ENCODE data around the gene ARVCF. TPM values are rescaled to one million over a fixed set of nuclear protein-coding genes. Genes with fewer than 3 reads are reported as not detected.
A peak's percentile ranks its signal among the peaks of the same experiment; 100 is the strongest.

Gene ARVCF
- total RNA-seq, 1 experiment from 2014 or later: 11.1 TPM

DNA sequence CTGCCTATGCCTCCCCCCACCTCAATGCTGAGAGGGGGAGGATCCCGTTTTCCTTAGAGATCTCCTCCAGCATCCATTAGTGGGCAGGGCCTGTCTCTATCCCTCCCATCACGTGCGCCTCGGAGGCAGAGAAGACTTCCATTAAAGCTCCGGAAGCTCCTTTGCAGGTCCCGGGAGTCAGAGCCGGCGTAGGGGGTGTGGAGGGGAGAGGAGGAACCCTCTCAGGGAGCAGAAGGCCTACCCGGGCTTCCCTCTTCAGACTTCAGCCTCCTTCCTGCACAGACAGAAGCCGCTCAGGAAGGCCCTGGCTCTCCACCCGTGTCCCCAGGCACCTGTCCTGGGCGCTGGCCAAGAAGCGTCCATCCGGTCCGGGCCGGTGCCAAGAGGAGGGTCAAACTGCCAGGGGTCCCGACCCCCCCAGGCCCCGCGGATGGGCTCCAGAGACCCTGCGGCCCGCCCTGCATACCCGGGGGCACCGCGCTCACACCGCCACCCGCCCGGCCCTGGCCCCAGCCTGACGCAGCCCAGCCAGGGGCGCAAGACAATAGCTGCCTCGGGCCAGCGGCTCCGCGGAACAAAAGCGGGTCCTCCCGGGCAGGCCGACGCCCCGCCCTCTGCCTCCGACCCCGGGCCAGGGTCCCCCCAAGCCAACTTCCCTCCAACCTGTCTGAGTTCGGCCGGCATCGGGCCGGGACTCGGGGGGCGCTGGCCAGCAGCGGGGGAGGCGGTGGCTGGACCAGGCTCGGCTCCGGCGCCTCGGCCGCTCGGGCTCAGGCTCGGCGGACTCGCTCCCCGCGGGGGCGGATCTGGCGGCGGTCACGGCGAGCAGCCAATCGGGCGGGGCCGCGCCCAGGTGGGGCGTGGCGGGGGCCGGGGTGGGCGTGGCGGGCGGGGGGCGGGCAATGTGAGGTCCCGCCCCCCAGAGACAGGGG is 29.9 kb downstream of the ARVCF start:
- no peaks in the 10 kb centered on the region for H3K36me3 ChIP-seq (ENCODE audit: insufficient read depth, low read length, poor library complexity, severe bottlenecking)
- DNase-seq (ENCODE audit: low spot score): peak; percentile 94
- peak overlapping the region; percentile 58 for H3K27ac ChIP-seq (ENCODE audit: low read depth, low read length, poor library complexity, severe bottlenecking)
- TF ChIP-seq, protein P1, sequence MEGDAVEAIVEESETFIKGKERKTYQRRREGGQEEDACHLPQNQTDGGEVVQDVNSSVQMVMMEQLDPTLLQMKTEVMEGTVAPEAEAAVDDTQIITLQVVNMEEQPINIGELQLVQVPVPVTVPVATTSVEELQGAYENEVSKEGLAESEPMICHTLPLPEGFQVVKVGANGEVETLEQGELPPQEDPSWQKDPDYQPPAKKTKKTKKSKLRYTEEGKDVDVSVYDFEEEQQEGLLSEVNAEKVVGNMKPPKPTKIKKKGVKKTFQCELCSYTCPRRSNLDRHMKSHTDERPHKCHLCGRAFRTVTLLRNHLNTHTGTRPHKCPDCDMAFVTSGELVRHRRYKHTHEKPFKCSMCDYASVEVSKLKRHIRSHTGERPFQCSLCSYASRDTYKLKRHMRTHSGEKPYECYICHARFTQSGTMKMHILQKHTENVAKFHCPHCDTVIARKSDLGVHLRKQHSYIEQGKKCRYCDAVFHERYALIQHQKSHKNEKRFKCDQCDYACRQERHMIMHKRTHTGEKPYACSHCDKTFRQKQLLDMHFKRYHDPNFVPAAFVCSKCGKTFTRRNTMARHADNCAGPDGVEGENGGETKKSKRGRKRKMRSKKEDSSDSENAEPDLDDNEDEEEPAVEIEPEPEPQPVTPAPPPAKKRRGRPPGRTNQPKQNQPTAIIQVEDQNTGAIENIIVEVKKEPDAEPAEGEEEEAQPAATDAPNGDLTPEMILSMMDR (conservative IDR thresholded peaks at IDR 0.05; ENCODE audit: low read depth, low read length): no peak
- no peak for TF ChIP-seq EZH2 (IDR thresholded peaks at IDR 0.05; ENCODE audit: borderline replicate concordance, low read depth, low read length, poor library complexity, severe bottlenecking)
- ChIA-PET POLR2A (ENCODE audit: low non-redundant PET) (no interaction called here), CTCF (interaction anchor here (1.0 kb wide), 1 partner anchor 27 kb away, joined by 5 read pairs; no protein-coding TSS in a partner anchor)
- no peaks in the 10 kb centered on the region for H3K27me3 ChIP-seq (replicated peaks; ENCODE audit: insufficient read depth, low read depth, low read length, poor library complexity)
- H3K9me3 ChIP-seq (ENCODE audit: low read depth, low read length, poor library complexity, severe bottlenecking): no peaks in the 10 kb centered on the region
- no TSS peak for BruUV-seq (replicated peaks)
- peak overlapping the region; percentile 76 for H3K4me3 ChIP-seq (ENCODE audit: low read depth, low read length, poor library complexity, severe bottlenecking)
- H3K4me1 ChIP-seq (ENCODE audit: insufficient read depth, low read length, poor library complexity, severe bottlenecking): peaks cover 7% of the 10 kb centered on the region
- intact Hi-C loops (cut with micrococcal nuclease; ENCODE audit: unreplicated experiment): no loop called here

DNA sequence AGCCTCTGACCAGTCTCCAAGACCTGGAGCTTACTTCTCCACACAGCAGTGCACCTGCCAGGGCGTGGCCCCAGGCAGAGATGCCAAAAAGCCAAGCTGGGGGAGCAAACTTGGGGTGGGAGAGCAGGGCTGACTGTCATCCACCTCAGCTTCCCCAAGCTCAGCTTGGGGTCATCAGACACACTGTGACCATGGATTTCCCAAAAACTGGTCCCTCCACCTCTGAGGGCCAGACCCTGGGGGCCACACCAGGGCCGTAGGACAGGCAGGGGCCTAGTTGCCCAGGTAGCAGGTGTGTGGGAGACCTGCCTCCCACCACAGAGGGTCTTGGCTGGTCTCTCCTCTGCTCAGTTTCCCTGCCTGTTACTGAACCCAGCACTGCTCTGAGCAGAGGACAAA is 30.6 kb downstream of the ARVCF start:
- POLR2A ChIA-PET (ENCODE audit: low non-redundant PET): no interaction called here
- intact Hi-C loops (cut with micrococcal nuclease; ENCODE audit: unreplicated experiment): no loop called here
- no peak for TF ChIP-seq EZH2 (IDR thresholded peaks at IDR 0.05; ENCODE audit: borderline replicate concordance, low read depth, low read length, poor library complexity, severe bottlenecking)
- TF ChIP-seq, protein P1 (conservative IDR thresholded peaks at IDR 0.05; ENCODE audit: low read depth, low read length): no peak
- Histone ChIP-seq H3K4me3 (ENCODE audit: low read depth, low read length, poor library complexity, severe bottlenecking) (peak overlapping the region; percentile 76), H3K27ac (ENCODE audit: low read depth, low read length, poor library complexity, severe bottlenecking) (no peak overlapping the region), H3K9me3 (ENCODE audit: low read depth, low read length, poor library complexity, severe bottlenecking) (no peaks in the 10 kb centered on the region), H3K27me3 (replicated peaks; ENCODE audit: insufficient read depth, low read depth, low read length, poor library complexity) (no peaks in the 10 kb centered on the region), H3K36me3 (ENCODE audit: insufficient read depth, low read length, poor library complexity, severe bottlenecking) (no peaks in the 10 kb centered on the region), H3K4me1 (ENCODE audit: insufficient read depth, low read length, poor library complexity, severe bottlenecking) (peaks cover 4% of the 10 kb centered on the region)
- no TSS peak for BruUV-seq (replicated peaks)
- CTCF ChIA-PET: interaction anchor here (1.0 kb wide), 1 partner anchor 27 kb away, joined by 5 read pairs; no protein-coding TSS in a partner anchor
- no peak for DNase-seq (ENCODE audit: low spot score)

DNA sequence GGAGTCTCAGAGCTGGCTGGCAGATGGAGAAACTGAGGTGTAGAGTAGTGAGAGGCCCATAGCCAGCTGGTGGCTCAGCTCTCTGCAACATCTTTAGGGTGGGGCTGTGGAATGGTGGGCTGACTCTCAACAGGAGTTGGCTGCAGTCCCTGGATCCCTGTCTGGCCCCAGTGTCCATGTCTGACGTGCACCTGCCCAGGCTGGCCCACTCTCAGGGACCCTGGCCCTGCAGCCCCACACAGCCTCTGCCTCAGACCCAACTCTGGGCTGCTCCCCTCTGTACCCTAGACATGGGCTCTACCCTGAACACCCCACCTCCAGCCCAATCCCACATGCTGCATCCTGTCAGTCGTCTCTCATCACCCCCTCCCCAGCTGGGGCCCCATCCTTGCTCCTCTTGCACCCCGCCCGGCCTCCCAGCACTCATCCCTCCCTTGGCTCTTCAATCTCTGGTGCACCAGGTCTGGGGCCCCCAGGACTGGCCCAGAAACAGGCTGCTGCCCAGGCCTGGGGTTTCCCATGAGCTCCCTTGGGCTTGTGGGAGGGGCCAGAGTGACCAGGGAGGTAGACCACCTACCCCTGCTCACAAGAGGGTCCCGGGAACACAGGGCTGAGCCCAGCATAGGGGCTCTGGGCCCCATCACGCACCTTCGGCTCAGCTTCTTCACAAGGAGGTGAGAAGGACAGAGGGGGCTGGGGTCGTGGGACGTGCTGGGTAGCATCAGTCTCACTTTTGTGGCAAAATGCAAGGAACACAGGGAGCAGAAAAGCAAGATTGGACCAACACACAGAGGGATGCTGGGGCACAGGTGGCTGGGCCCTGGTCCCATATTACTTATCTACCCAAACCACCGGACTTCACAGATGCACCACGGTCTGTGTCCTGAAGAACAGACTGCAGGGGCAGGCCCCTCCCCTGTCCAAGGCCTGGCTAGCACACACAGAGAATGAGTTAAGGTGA is 31.5 kb downstream of the ARVCF start:
- ChIA-PET POLR2A (ENCODE audit: low non-redundant PET) (no interaction called here), CTCF (no interaction called here)
- H3K27me3 ChIP-seq (replicated peaks; ENCODE audit: insufficient read depth, low read depth, low read length, poor library complexity): no peaks in the 10 kb centered on the region
- intact Hi-C loops (cut with micrococcal nuclease; ENCODE audit: unreplicated experiment): no loop called here
- H3K9me3 ChIP-seq (ENCODE audit: low read depth, low read length, poor library complexity, severe bottlenecking): no peaks in the 10 kb centered on the region
- TF ChIP-seq, protein P1 (conservative IDR thresholded peaks at IDR 0.05; ENCODE audit: low read depth, low read length): no peak
- no peak for TF ChIP-seq EZH2 (IDR thresholded peaks at IDR 0.05; ENCODE audit: borderline replicate concordance, low read depth, low read length, poor library complexity, severe bottlenecking)
- H3K4me3 ChIP-seq (ENCODE audit: low read depth, low read length, poor library complexity, severe bottlenecking): no peak overlapping the region
- H3K36me3 ChIP-seq (ENCODE audit: insufficient read depth, low read length, poor library complexity, severe bottlenecking): no peaks in the 10 kb centered on the region
- H3K27ac ChIP-seq (ENCODE audit: low read depth, low read length, poor library complexity, severe bottlenecking): no peak overlapping the region
- BruUV-seq (replicated peaks): no TSS peak
- no peaks in the 10 kb centered on the region for H3K4me1 ChIP-seq (ENCODE audit: insufficient read depth, low read length, poor library complexity, severe bottlenecking)
- no peak for DNase-seq (ENCODE audit: low spot score)
